ENCODE data around the gene TRIM10.

The TRIM10 gene

DNA sequence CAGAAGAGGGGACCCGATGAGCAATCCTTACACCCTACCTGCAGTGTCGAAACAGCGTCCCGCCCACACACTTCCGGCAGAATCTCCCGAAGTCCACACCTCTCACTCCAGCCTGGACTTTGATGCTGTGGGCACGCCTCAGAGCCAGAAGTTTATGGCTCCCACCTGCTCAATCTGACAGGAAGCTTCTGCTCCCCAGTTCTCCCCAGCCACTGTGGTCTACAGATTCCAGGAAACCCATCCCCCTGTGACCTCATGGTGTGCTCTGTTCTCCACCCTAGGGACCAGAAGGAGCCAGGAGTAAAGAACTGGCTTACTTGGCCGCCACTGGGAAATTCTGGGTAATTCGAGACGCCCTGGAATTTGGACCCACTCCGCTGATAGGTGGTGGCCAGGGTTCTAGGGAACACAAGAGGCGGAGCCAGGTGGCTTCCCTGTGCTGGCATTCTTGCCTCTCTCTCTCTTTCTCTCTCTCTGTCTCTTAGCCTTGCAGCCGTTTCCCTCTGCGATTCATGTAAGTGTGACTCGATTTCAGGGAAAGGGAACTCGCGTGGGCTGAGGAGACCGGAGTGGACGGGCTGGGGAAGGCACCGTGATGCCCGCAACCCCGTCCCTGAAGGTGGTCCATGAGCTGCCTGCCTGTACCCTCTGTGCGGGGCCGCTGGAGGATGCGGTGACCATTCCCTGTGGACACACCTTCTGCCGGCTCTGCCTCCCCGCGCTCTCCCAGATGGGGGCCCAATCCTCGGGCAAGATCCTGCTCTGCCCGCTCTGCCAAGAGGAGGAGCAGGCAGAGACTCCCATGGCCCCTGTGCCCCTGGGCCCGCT, 2.3 kb upstream of the TRIM10 start, which contains the start of gene TRIM15:
TSS of gene TRIM15 (plus strand) at position 457 of the 828 bp plus-strand sequence. CDS start at position 596, 139 bp downstream.
- no peaks in the 10 kb centered on the region for H3K9me3 ChIP-seq
- TF ChIP-seq, protein P1, sequence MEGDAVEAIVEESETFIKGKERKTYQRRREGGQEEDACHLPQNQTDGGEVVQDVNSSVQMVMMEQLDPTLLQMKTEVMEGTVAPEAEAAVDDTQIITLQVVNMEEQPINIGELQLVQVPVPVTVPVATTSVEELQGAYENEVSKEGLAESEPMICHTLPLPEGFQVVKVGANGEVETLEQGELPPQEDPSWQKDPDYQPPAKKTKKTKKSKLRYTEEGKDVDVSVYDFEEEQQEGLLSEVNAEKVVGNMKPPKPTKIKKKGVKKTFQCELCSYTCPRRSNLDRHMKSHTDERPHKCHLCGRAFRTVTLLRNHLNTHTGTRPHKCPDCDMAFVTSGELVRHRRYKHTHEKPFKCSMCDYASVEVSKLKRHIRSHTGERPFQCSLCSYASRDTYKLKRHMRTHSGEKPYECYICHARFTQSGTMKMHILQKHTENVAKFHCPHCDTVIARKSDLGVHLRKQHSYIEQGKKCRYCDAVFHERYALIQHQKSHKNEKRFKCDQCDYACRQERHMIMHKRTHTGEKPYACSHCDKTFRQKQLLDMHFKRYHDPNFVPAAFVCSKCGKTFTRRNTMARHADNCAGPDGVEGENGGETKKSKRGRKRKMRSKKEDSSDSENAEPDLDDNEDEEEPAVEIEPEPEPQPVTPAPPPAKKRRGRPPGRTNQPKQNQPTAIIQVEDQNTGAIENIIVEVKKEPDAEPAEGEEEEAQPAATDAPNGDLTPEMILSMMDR (IDR thresholded peaks at IDR 0.05; ENCODE audit: low read depth, low read length): no peak
- DNase-seq: no peak
- H3K4me1 ChIP-seq: no peaks in the 10 kb centered on the region
- no peaks in the 10 kb centered on the region for H3K36me3 ChIP-seq
- no peak within 1 kb of the TSS for H3K4me3 ChIP-seq (ENCODE audit: low read depth, low read length)
- H3K27me3 ChIP-seq: peaks cover 18% of the 10 kb centered on the region

GRCh38 chr6:30162265-30163089, 1.5 kb upstream of the TRIM10 start:
- H3K4me3 ChIP-seq (ENCODE audit: low read depth, low read length): no peak overlapping the region
- no peaks in the 10 kb centered on the region for H3K36me3 ChIP-seq
- TF ChIP-seq, protein P1 (IDR thresholded peaks at IDR 0.05; ENCODE audit: low read depth, low read length): no peak
- DNase-seq: no peak
- no peaks in the 10 kb centered on the region for H3K9me3 ChIP-seq
- peaks cover 19% of the 10 kb centered on the region for H3K27me3 ChIP-seq
- H3K4me1 ChIP-seq: no peaks in the 10 kb centered on the region

DNA sequence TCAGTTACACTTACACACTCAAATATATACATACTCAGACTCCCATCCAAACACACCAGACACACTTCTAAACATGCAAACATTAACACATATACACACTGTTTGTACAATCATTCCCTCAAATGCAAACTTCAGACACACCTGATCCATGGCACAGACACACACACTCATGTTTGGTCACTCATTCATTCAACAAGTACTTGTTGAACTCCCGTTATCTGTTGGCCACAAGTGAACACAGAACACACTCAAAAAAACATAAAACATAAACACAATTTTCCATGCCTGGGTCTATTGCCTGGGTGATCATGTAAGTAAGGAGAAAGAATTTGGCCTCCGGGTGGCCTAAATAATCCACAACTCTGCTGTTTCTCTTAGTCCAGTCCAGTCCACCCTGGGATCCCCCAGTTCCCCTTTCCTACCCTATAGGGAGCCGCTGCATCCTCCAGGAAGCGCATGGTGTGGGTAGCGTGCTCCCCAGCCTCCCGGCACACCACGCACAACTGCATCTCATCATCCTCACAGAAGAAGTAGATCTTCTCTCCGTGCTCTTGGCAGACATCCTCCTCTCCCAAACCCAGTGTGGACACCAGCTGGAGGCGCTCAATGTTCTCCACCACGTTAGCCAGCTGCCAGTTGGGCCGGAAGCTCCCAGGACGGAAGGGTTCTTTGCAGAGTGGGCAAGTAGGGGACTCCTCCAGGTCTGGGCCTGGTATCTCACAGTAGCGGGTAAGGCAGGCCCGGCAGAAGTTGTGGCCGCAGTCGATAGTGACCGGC, 815 bp downstream of the TRIM10 start:
- Histone ChIP-seq H3K36me3 (no peaks in the 10 kb centered on the region), H3K4me1 (no peaks in the 10 kb centered on the region), H3K9me3 (no peaks in the 10 kb centered on the region), H3K4me3 (ENCODE audit: low read depth, low read length) (no peak overlapping the region), H3K27me3 (peaks cover 11% of the 10 kb centered on the region)
- DNase-seq: no peak
- TF ChIP-seq, protein P1 (IDR thresholded peaks at IDR 0.05; ENCODE audit: low read depth, low read length): no peak

DNA sequence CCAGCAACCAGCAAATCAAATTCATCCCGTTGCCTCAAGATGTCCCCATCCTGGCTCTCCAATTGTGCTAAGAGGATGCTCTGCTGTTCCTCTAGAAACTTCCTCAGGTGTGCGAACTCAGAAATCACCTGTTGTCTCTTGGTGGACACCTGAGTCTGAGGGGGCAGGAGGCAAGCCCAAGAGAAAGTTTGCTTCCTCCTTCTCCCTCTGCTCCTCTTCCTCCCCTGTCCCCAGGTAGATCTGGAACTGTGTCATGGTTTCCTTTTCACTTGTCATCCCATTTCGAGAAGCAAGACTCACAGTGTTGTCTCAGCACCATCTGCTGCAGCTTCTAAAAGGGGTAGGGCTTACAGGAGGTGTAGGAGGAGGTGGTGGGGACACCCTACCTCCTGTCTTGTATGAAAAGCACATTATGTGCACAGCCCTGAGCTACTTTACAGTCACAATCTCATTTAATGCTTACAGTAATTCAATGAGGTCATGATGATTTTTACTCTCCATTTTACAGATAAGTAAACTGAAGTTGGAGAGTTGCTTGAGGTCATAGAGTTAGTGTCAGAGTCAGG, 2.5 kb downstream of the TRIM10 start:
- H3K9me3 ChIP-seq: no peaks in the 10 kb centered on the region
- no peak overlapping the region for H3K4me3 ChIP-seq (ENCODE audit: low read depth, low read length)
- peaks cover 24% of the 10 kb centered on the region for H3K27me3 ChIP-seq
- no peaks in the 10 kb centered on the region for H3K36me3 ChIP-seq
- no peaks in the 10 kb centered on the region for H3K4me1 ChIP-seq
- DNase-seq: no peak
- TF ChIP-seq, protein P1 (IDR thresholded peaks at IDR 0.05; ENCODE audit: low read depth, low read length): no peak

DNA sequence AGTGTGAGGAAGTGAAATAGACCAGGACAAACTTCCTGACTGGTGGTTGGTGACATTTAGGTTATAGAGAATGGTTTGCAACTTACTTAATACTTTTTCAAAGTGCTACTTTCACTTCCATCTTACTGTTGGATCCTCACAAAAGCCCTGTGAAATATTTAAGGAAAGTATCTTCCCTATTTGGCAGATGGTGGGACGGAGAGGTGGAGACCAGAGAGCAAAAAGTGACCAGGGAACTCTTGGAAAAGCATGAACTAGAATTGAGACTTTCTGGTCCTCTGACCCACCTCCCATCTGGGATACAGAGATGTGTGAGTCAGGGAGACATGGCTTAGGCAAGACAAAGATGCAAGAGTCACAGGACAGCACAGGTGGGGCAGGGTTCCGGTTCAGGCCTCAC, 3.0 kb downstream of the TRIM10 start:
- no peak overlapping the region for H3K4me3 ChIP-seq (ENCODE audit: low read depth, low read length)
- H3K27me3 ChIP-seq: peaks cover 24% of the 10 kb centered on the region
- H3K9me3 ChIP-seq: no peaks in the 10 kb centered on the region
- DNase-seq: no peak
- no peaks in the 10 kb centered on the region for H3K36me3 ChIP-seq
- TF ChIP-seq, protein P1 (IDR thresholded peaks at IDR 0.05; ENCODE audit: low read depth, low read length): no peak
- no peaks in the 10 kb centered on the region for H3K4me1 ChIP-seq

All from BE2C (cell line).